ENCODE measurements around the gene ANKLE1. TPM values are rescaled to one million over a fixed set of nuclear protein-coding genes. Genes with fewer than 3 reads are reported as not detected.
A peak's percentile ranks its signal among the peaks of the same experiment; 100 is the strongest.

The ANKLE1 gene
- total and polyA plus RNA-seq, 2 experiments from 2014 or later = 9.1 to 20.2 TPM

DNA sequence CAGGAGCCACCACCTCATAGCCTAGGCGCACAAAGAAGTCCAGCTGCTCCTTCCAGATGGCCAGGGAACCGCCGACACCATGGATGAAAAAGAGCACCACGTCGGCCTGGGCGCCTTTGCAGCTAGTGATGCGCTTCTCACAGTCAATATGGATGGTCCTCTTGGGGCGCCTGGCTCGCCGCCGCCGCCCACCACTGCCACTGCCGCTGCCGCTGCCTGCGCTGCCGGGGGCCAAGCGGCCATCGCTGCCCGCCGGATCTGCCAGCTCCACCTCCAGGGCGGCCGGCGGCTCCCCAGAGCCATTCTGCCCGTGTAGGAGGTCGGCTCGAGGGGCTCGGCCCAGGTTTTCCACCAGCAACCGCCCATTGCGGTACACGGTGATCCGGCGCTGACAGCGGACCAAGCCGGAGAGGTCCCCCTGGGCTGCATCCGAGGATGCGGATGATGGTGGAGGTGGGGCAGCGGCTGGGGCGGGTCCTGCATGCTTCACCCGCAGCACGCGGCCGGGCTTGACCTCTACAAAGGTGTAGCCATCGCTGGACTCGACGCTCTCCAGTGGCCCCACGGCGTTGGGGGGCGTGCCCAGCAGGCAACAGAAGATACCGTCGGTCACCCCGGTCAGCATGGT, 19.4 kb downstream of the ANKLE1 start:
- H3K4me3 Mint-ChIP-seq = peak overlapping the region; percentile 20; the same call in 2 of the 3 replicates
- no peak for ATAC-seq

More for the DNA sequence above, 19.4 kb downstream of the ANKLE1 start:
- Histone ChIP-seq H4K20me1 (replicated peaks; ENCODE audit: insufficient read depth) (peaks cover 3% of the 10 kb centered on the region), H3K4me2 (no peak overlapping the region), H2AFZ (no peak overlapping the region), H3F3A (replicated peaks; ENCODE audit: low read depth) (peaks cover 29% of the 10 kb centered on the region), H3K27me3 (ENCODE audit: insufficient read depth) (no peaks in the 10 kb centered on the region), H3K4me1 (ENCODE audit: insufficient read depth) (peaks cover 28% of the 10 kb centered on the region), H3K36me3 (ENCODE audit: insufficient read depth) (no peaks in the 10 kb centered on the region; the same call in 1 of the 2 replicates), H3K4me3 (no peak overlapping the region), H3K27ac (ENCODE audit: low read depth) (no peak overlapping the region), H3K9me2 (ENCODE audit: insufficient read depth) (no peaks in the 10 kb centered on the region), H3K79me2 (replicated peaks; ENCODE audit: insufficient read depth) (peaks cover 7% of the 10 kb centered on the region)
- no peak for TF ChIP-seq EZH2phosphoT487 (IDR thresholded peaks at IDR 0.05; ENCODE audit: unreplicated experiment)
- no peak for TF ChIP-seq ZNF331 (CRISPR knock-in tag; IDR thresholded peaks at IDR 0.05; ENCODE audit: low read depth)
- TF ChIP-seq ZNF462 (CRISPR knock-in tag; IDR thresholded peaks at IDR 0.05) = no peak
- no peak for TF ChIP-seq CREB1 (CRISPR knock-in tag; IDR thresholded peaks at IDR 0.05; ENCODE audit: low read depth)
- TF ChIP-seq JUNB (IDR thresholded peaks at IDR 0.05; ENCODE audit: unreplicated experiment) = no peak
- TF ChIP-seq, protein P1, sequence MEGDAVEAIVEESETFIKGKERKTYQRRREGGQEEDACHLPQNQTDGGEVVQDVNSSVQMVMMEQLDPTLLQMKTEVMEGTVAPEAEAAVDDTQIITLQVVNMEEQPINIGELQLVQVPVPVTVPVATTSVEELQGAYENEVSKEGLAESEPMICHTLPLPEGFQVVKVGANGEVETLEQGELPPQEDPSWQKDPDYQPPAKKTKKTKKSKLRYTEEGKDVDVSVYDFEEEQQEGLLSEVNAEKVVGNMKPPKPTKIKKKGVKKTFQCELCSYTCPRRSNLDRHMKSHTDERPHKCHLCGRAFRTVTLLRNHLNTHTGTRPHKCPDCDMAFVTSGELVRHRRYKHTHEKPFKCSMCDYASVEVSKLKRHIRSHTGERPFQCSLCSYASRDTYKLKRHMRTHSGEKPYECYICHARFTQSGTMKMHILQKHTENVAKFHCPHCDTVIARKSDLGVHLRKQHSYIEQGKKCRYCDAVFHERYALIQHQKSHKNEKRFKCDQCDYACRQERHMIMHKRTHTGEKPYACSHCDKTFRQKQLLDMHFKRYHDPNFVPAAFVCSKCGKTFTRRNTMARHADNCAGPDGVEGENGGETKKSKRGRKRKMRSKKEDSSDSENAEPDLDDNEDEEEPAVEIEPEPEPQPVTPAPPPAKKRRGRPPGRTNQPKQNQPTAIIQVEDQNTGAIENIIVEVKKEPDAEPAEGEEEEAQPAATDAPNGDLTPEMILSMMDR (conservative IDR thresholded peaks at IDR 0.05; ENCODE audit: low read depth in 2 of 2) = no peak
- TF ChIP-seq EZH2 (IDR thresholded peaks at IDR 0.05; ENCODE audit: low read depth, unreplicated experiment) = no peak
- no peak for TF ChIP-seq REST (IDR thresholded peaks at IDR 0.05; ENCODE audit: unreplicated experiment)
- no peak for TF ChIP-seq ZNF114 (CRISPR knock-in tag; IDR thresholded peaks at IDR 0.05)
- Mint-ChIP-seq H3K4me1 (peaks cover 27% of the 10 kb centered on the region), H3K36me3 (ENCODE audit: low read depth) (peaks cover 25% of the 10 kb centered on the region), H3K27ac (no peak overlapping the region), H3K27me3 (ENCODE audit: insufficient read depth, low read depth, poor library complexity) (peaks cover 20% of the 10 kb centered on the region), H3K9me3 (peaks cover 10% of the 10 kb centered on the region)
- no peak for DNase-seq (ENCODE audit: low spot score)

All from GM23338 (cell line).